ENCODE data around the gene SCMH1. TPM values are rescaled to one million over a fixed set of nuclear protein-coding genes. Genes with fewer than 3 reads are reported as not detected.

Gene SCMH1
- polyA plus RNA-seq, 4 donors, result 14.5 to 44.7 (median 22.9) TPM

- no peak overlapping the region for H3K4me3 ChIP-seq (ENCODE audit: low read depth in 1 of 3, low read length in 3 of 3)
- no peak overlapping the region for H3K27ac ChIP-seq (ENCODE audit: low read depth in 1 of 3, low read length in 2 of 3)
- FAIRE-seq, result no peak
- WGBS, 3 donors, result 84 to 91% (median 85%) methylated on average over 6 of the region's 6 CpGs
- no peaks in the 10 kb centered on the region for H3K27me3 ChIP-seq (ENCODE audit: control insufficient read depth in 3 of 3, insufficient read depth in 3 of 3, low read length in 3 of 3)
- no peaks in the 10 kb centered on the region for H3K4me1 ChIP-seq (ENCODE audit: control insufficient read depth in 3 of 3, insufficient read depth in 2 of 3, low read depth in 1 of 3, low read length in 2 of 3)
- H3K36me3 ChIP-seq (ENCODE audit: control insufficient read depth in 3 of 3, insufficient read depth in 2 of 3, low read depth in 1 of 3, low read length in 3 of 3), result peaks cover 10 to 78% (median 13%) of the 10 kb centered on the region in 3 donors
- H3K9me3 ChIP-seq (ENCODE audit: control insufficient read depth in 2 of 2, insufficient read depth in 1 of 2, low read depth in 1 of 2, low read length in 1 of 2), result no peaks in the 10 kb centered on the region
- no peak for DNase-seq
These were observed 229.1 kb downstream of the SCMH1 start for GRCh38 chr1:41013024-41013423.

GRCh38 chr1:41010345-41010744 lies 231.8 kb downstream of the SCMH1 start:
- H3K36me3 ChIP-seq (ENCODE audit: control insufficient read depth in 3 of 3, insufficient read depth in 2 of 3, low read depth in 1 of 3, low read length in 3 of 3), result peaks cover 13 to 74% (median 17%) of the 10 kb centered on the region in 3 donors
- FAIRE-seq, result no peak
- no peaks in the 10 kb centered on the region for H3K9me3 ChIP-seq (ENCODE audit: control insufficient read depth in 2 of 2, insufficient read depth in 1 of 2, low read depth in 1 of 2, low read length in 1 of 2)
- WGBS, 3 donors, result 94 to 96% (median 94%) methylated on average over 1 of the region's 1 CpG
- no peak overlapping the region for H3K4me3 ChIP-seq (ENCODE audit: low read depth in 1 of 3, low read length in 3 of 3)
- H3K27ac ChIP-seq (ENCODE audit: low read depth in 1 of 3, low read length in 2 of 3), result no peak overlapping the region
- DNase-seq, result no peak
- H3K4me1 ChIP-seq (ENCODE audit: control insufficient read depth in 3 of 3, insufficient read depth in 2 of 3, low read depth in 1 of 3, low read length in 2 of 3), result no peaks in the 10 kb centered on the region
- H3K27me3 ChIP-seq (ENCODE audit: control insufficient read depth in 3 of 3, insufficient read depth in 3 of 3, low read length in 3 of 3), result no peaks in the 10 kb centered on the region

GRCh38 chr1:41009466-41009865 lies 232.6 kb downstream of the SCMH1 start:
- H3K4me3 ChIP-seq (ENCODE audit: low read depth in 1 of 3, low read length in 3 of 3), result no peak overlapping the region
- DNase-seq, result no peak
- no peaks in the 10 kb centered on the region for H3K9me3 ChIP-seq (ENCODE audit: control insufficient read depth in 2 of 2, insufficient read depth in 1 of 2, low read depth in 1 of 2, low read length in 1 of 2)
- H3K4me1 ChIP-seq (ENCODE audit: control insufficient read depth in 3 of 3, insufficient read depth in 2 of 3, low read depth in 1 of 3, low read length in 2 of 3), result no peaks in the 10 kb centered on the region
- H3K27ac ChIP-seq (ENCODE audit: low read depth in 1 of 3, low read length in 2 of 3), result no peak overlapping the region
- WGBS, 3 donors, result 91 to 94% (median 93%) methylated on average over 8 of the region's 8 CpGs
- peaks cover 13 to 73% (median 17%) of the 10 kb centered on the region in 3 donors for H3K36me3 ChIP-seq (ENCODE audit: control insufficient read depth in 3 of 3, insufficient read depth in 2 of 3, low read depth in 1 of 3, low read length in 3 of 3)
- no peaks in the 10 kb centered on the region for H3K27me3 ChIP-seq (ENCODE audit: control insufficient read depth in 3 of 3, insufficient read depth in 3 of 3, low read length in 3 of 3)
- no peak for FAIRE-seq

GRCh38 chr1:41006942-41007865 lies 234.9 kb downstream of the SCMH1 start:
- no peak for FAIRE-seq
- Histone ChIP-seq H3K27ac (ENCODE audit: low read depth in 1 of 3, low read length in 2 of 3) (no peak overlapping the region), H3K4me3 (ENCODE audit: low read depth in 1 of 3, low read length in 3 of 3) (no peak overlapping the region), H3K4me1 (ENCODE audit: control insufficient read depth in 3 of 3, insufficient read depth in 2 of 3, low read depth in 1 of 3, low read length in 2 of 3) (peaks cover 0 to 7% (median 0%) of the 10 kb centered on the region in 3 donors), H3K36me3 (ENCODE audit: control insufficient read depth in 3 of 3, insufficient read depth in 2 of 3, low read depth in 1 of 3, low read length in 3 of 3) (peaks cover 13 to 70% (median 20%) of the 10 kb centered on the region in 3 donors), H3K9me3 (ENCODE audit: control insufficient read depth in 2 of 2, insufficient read depth in 1 of 2, low read depth in 1 of 2, low read length in 1 of 2) (no peaks in the 10 kb centered on the region), H3K27me3 (ENCODE audit: control insufficient read depth in 3 of 3, insufficient read depth in 3 of 3, low read length in 3 of 3) (no peaks in the 10 kb centered on the region)
- WGBS, 3 donors, result 94 to 96% (median 95%) methylated on average over 19 of the region's 19 CpGs
- DNase-seq, result no peak

- no peak overlapping the region for H3K27ac ChIP-seq (ENCODE audit: low read depth in 1 of 3, low read length in 2 of 3)
- H3K4me1 ChIP-seq (ENCODE audit: control insufficient read depth in 3 of 3, insufficient read depth in 2 of 3, low read depth in 1 of 3, low read length in 2 of 3), result peaks cover 0 to 7% (median 0%) of the 10 kb centered on the region in 3 donors
- WGBS, 3 donors, result 80 to 85% (median 81%) methylated on average over 5 of the region's 5 CpGs
- FAIRE-seq (no peak), DNase-seq (no peak)
- H3K36me3 ChIP-seq (ENCODE audit: control insufficient read depth in 3 of 3, insufficient read depth in 2 of 3, low read depth in 1 of 3, low read length in 3 of 3), result peaks cover 9 to 66% (median 23%) of the 10 kb centered on the region in 3 donors
- no peak overlapping the region for H3K4me3 ChIP-seq (ENCODE audit: low read depth in 1 of 3, low read length in 3 of 3)
- no peaks in the 10 kb centered on the region for H3K9me3 ChIP-seq (ENCODE audit: control insufficient read depth in 2 of 2, insufficient read depth in 1 of 2, low read depth in 1 of 2, low read length in 1 of 2)
- no peaks in the 10 kb centered on the region for H3K27me3 ChIP-seq (ENCODE audit: control insufficient read depth in 3 of 3, insufficient read depth in 3 of 3, low read length in 3 of 3)
These were observed 236.2 kb downstream of the SCMH1 start for GRCh38 chr1:41005876-41006275.

- 32 to 52% (median 40%) methylated on average over 11 of the region's 11 CpGs for WGBS, 3 donors
- Histone ChIP-seq H3K27me3 (ENCODE audit: control insufficient read depth in 3 of 3, insufficient read depth in 3 of 3, low read length in 3 of 3) (no peaks in the 10 kb centered on the region), H3K4me1 (ENCODE audit: control insufficient read depth in 3 of 3, insufficient read depth in 2 of 3, low read depth in 1 of 3, low read length in 2 of 3) (peaks cover 0 to 7% (median 0%) of the 10 kb centered on the region in 3 donors), H3K36me3 (ENCODE audit: control insufficient read depth in 3 of 3, insufficient read depth in 2 of 3, low read depth in 1 of 3, low read length in 3 of 3) (peaks cover 10 to 71% (median 19%) of the 10 kb centered on the region in 3 donors), H3K4me3 (ENCODE audit: low read depth in 1 of 3, low read length in 3 of 3) (no peak overlapping the region), H3K27ac (ENCODE audit: low read depth in 1 of 3, low read length in 2 of 3) (no peak overlapping the region), H3K9me3 (ENCODE audit: control insufficient read depth in 2 of 2, insufficient read depth in 1 of 2, low read depth in 1 of 2, low read length in 1 of 2) (no peaks in the 10 kb centered on the region)
- DNase-seq (peak; percentile 82), FAIRE-seq (no peak)
These were observed 238.4 kb downstream of the SCMH1 start for GRCh38 chr1:41003640-41004220.

- FAIRE-seq (no peak), DNase-seq (no peak)
- Histone ChIP-seq H3K27ac (ENCODE audit: low read depth in 1 of 3, low read length in 2 of 3) (peak overlapping the region in 1 of 3 donors; percentile 43), H3K4me3 (ENCODE audit: low read depth in 1 of 3, low read length in 3 of 3) (no peak overlapping the region), H3K36me3 (ENCODE audit: control insufficient read depth in 3 of 3, insufficient read depth in 2 of 3, low read depth in 1 of 3, low read length in 3 of 3) (peaks cover 8 to 76% (median 24%) of the 10 kb centered on the region in 3 donors), H3K27me3 (ENCODE audit: control insufficient read depth in 3 of 3, insufficient read depth in 3 of 3, low read length in 3 of 3) (no peaks in the 10 kb centered on the region), H3K4me1 (ENCODE audit: control insufficient read depth in 3 of 3, insufficient read depth in 2 of 3, low read depth in 1 of 3, low read length in 2 of 3) (peaks cover 0 to 7% (median 0%) of the 10 kb centered on the region in 3 donors), H3K9me3 (ENCODE audit: control insufficient read depth in 2 of 2, insufficient read depth in 1 of 2, low read depth in 1 of 2, low read length in 1 of 2) (no peaks in the 10 kb centered on the region)
- WGBS, 3 donors, result 82 to 89% (median 82%) methylated on average over 9 of the region's 9 CpGs
These were observed 238.9 kb downstream of the SCMH1 start for GRCh38 chr1:41003127-41003639.

- WGBS, 3 donors, result 95 to 100% (median 97%) methylated on average over 4 of the region's 4 CpGs
- H3K9me3 ChIP-seq (ENCODE audit: control insufficient read depth in 2 of 2, insufficient read depth in 1 of 2, low read depth in 1 of 2, low read length in 1 of 2), result no peaks in the 10 kb centered on the region
- H3K4me1 ChIP-seq (ENCODE audit: control insufficient read depth in 3 of 3, insufficient read depth in 2 of 3, low read depth in 1 of 3, low read length in 2 of 3), result peaks cover 0 to 7% (median 0%) of the 10 kb centered on the region in 3 donors
- no peaks in the 10 kb centered on the region for H3K27me3 ChIP-seq (ENCODE audit: control insufficient read depth in 3 of 3, insufficient read depth in 3 of 3, low read length in 3 of 3)
- H3K4me3 ChIP-seq (ENCODE audit: low read depth in 1 of 3, low read length in 3 of 3), result no peak overlapping the region
- H3K27ac ChIP-seq (ENCODE audit: low read depth in 1 of 3, low read length in 2 of 3), result no peak overlapping the region
- DNase-seq, result no peak
- FAIRE-seq, result no peak
- peaks cover 11 to 66% (median 24%) of the 10 kb centered on the region in 3 donors for H3K36me3 ChIP-seq (ENCODE audit: control insufficient read depth in 3 of 3, insufficient read depth in 2 of 3, low read depth in 1 of 3, low read length in 3 of 3)
These were observed 243.4 kb downstream of the SCMH1 start for GRCh38 chr1:40998668-40999067.
